Cardiac muscle cell (in vitro differentiated cells and primary cell): ENCODE data around the gene SLC5A10. TPM values are rescaled to one million over a fixed set of nuclear protein-coding genes. Genes with fewer than 3 reads are reported as not detected.
A peak's percentile ranks its signal among the peaks of the same experiment; 100 is the strongest.

ENCODE experiments used
- DNase-seq, 2 donors: peaks; one replicate each; pipeline versions ENCODE4 v3.0.0 to v3.0.0-alpha.2; 2010 to 2017; ENCODE audit warnings: low read depth in 1 of 2, low spot score in 1 of 2
- H3K27ac ChIP-seq: fragments of 200-600 bp; sonication (generic); 2 replicates; pipeline ENCODE4 v1.5.1; 2016
- H3K27me3 ChIP-seq: fragments of 200-600 bp; sonication (generic); 2 replicates; pipeline ENCODE4 v1.6.0; 2016; ENCODE audit warnings: control low read depth
- H3K36me3 ChIP-seq: fragments of 200-600 bp; sonication (generic); 2 replicates; pipeline ENCODE4 v1.5.1; 2016; ENCODE audit warnings: control low read depth
- H3K4me1 ChIP-seq: fragments of 200-600 bp; sonication (generic); 2 replicates; pipeline ENCODE4 v1.8.1; 2017; ENCODE audit warnings: low read depth, mild to moderate bottlenecking, mixed run types
- H3K4me3 ChIP-seq: fragments of 200-600 bp; sonication (generic); 2 replicates; pipeline ENCODE4 v1.5.1; 2016; ENCODE audit warnings: mild to moderate bottlenecking
- H3K9me3 ChIP-seq: fragments of 200-600 bp; sonication (generic); 2 replicates; pipeline ENCODE4 v1.5.1; 2017; ENCODE audit warnings: low read depth, mild to moderate bottlenecking, control low read depth
- polyA plus RNA-seq: library from polyadenylated mRNA; unstranded; fragments of >200 nt; fragmentation: Nextera tagmentation; extraction: Ambion mirVana; gene quantifications from 2 replicates; pipeline ENCODE4 v1.2.1, GENCODE V29; 2016
- total RNA-seq: library from RNA; depleted of rRNA; stranded (reverse); fragments of >200 nt; gene quantifications from 2 replicates; pipeline ENCODE4 v1.2.3, GENCODE V29; 2016
- TF ChIP-seq, protein P1 (sequence below): IDR thresholded peaks from 2 replicates; pipeline ENCODE4 v1.5.1; 2012; ENCODE audit warnings: low read depth, mild to moderate bottlenecking, low read length

Gene SLC5A10
- total and polyA plus RNA-seq, 2 experiments from 2014 or later: 0.06 TPM; not detected in 1

GRCh38 chr17:18958611-18959010 is 6.6 kb downstream of the SLC5A10 start:
- no peak for DNase-seq
- Histone ChIP-seq H3K9me3 (no peaks in the 10 kb centered on the region), H3K27me3 (no peaks in the 10 kb centered on the region), H3K4me1 (peaks cover 17% of the 10 kb centered on the region), H3K36me3 (no peaks in the 10 kb centered on the region), H3K27ac (no peak overlapping the region), H3K4me3 (no peak overlapping the region)
- TF ChIP-seq, protein P1, sequence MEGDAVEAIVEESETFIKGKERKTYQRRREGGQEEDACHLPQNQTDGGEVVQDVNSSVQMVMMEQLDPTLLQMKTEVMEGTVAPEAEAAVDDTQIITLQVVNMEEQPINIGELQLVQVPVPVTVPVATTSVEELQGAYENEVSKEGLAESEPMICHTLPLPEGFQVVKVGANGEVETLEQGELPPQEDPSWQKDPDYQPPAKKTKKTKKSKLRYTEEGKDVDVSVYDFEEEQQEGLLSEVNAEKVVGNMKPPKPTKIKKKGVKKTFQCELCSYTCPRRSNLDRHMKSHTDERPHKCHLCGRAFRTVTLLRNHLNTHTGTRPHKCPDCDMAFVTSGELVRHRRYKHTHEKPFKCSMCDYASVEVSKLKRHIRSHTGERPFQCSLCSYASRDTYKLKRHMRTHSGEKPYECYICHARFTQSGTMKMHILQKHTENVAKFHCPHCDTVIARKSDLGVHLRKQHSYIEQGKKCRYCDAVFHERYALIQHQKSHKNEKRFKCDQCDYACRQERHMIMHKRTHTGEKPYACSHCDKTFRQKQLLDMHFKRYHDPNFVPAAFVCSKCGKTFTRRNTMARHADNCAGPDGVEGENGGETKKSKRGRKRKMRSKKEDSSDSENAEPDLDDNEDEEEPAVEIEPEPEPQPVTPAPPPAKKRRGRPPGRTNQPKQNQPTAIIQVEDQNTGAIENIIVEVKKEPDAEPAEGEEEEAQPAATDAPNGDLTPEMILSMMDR: no peak

- DNase-seq: peak in 1 of 2 donors; percentile 23
- Histone ChIP-seq H3K4me3 (no peak overlapping the region), H3K27ac (no peak overlapping the region), H3K9me3 (no peaks in the 10 kb centered on the region), H3K4me1 (peaks cover 17% of the 10 kb centered on the region), H3K27me3 (no peaks in the 10 kb centered on the region), H3K36me3 (no peaks in the 10 kb centered on the region)
- TF ChIP-seq, protein P1: no peak
These were observed 7.3 kb downstream of the SLC5A10 start for GRCh38 chr17:18959071-18959844.

- TF ChIP-seq, protein P1: no peak
- DNase-seq: no peak
- Histone ChIP-seq H3K27ac (no peak overlapping the region), H3K27me3 (no peaks in the 10 kb centered on the region), H3K36me3 (no peaks in the 10 kb centered on the region), H3K4me3 (no peak overlapping the region), H3K4me1 (peaks cover 17% of the 10 kb centered on the region), H3K9me3 (no peaks in the 10 kb centered on the region)
These were observed 7.9 kb downstream of the SLC5A10 start for GRCh38 chr17:18959845-18960240.

DNA sequence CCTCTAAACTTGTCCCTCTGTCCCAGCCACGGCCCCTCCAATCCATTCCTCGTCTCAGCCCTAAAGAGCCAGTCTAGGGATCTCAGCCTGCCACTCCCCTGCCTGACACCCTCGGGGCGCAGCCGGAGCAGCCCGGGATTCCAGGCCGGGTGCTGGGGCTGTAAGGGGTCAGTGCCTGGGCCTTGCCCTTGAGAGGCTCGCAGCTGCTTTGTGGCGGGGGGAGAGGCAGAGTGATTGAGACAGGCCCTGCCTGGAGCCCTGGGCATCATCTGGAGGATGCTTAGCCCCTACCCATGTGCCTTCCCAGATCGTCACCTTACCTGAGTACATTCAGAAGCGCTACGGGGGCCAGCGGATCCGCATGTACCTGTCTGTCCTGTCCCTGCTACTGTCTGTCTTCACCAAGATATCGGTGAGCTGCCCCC is 8.3 kb downstream of the SLC5A10 start:
- Histone ChIP-seq H3K27me3 (no peaks in the 10 kb centered on the region), H3K9me3 (no peaks in the 10 kb centered on the region), H3K36me3 (no peaks in the 10 kb centered on the region), H3K27ac (no peak overlapping the region), H3K4me3 (no peak overlapping the region), H3K4me1 (peaks cover 17% of the 10 kb centered on the region)
- TF ChIP-seq, protein P1: no peak
- no peak for DNase-seq

DNA sequence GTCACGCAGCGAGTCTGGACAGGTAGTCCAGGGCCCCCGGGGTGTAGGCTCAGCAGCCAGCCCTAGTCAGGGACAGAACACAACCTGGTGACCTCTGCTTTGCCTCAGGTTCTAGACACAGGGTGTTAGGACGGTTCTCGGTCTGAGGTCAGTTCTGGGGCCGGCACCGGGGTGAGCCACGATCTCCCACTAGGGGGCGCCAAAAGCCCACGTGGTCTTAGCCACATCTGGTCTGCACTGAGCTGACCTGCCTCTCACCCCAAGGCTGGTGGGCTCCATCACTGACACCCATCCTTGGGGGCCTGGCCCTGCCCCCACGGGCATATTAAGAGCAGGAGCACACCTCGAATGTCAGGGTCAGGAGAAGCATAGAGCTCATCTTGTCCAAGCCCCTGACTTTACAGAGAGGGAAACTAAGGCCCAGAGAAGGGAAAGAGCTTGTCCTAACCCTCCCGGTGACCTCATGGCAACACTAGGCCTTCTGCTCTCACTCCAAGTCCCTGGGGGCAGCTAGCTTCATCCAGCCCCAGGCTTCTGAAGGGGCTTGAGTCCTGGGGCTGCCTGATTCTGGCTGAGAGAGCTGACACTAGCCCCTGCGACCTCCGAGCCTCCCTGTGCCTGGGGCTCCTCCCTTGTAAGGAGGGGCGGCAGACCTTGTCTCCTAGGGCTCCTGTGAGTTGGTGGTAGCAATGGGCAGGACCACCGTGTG is 9.0 kb downstream of the SLC5A10 start:
- no peaks in the 10 kb centered on the region for H3K27me3 ChIP-seq
- peaks cover 17% of the 10 kb centered on the region for H3K4me1 ChIP-seq
- peak; percentile 76 to 88 for DNase-seq
- H3K36me3 ChIP-seq: no peaks in the 10 kb centered on the region
- H3K9me3 ChIP-seq: no peaks in the 10 kb centered on the region
- TF ChIP-seq, protein P1: peak; percentile 90
- H3K4me3 ChIP-seq: no peak overlapping the region
- H3K27ac ChIP-seq: no peak overlapping the region
